ENCODE data around the gene SFT2D1.

Gene SFT2D1

GRCh38 chr6:166306378-166307081, 35.8 kb downstream of the SFT2D1 start:
- no peak for DNase-seq (ENCODE audit: extremely low spot score)
- POLR2A ChIA-PET: no interaction called here
- TF ChIP-seq CTCF (IDR thresholded peaks at IDR 0.05; ENCODE audit: control extremely low read depth, extremely low read depth, low read depth, missing control alignments): no peak
- CTCF ChIA-PET: interaction anchor here (1.2 to 2.4 kb wide), 2 partner anchors 11 to 94 kb away, joined by 3 to 10 read pairs; no protein-coding TSS in a partner anchor

DNA sequence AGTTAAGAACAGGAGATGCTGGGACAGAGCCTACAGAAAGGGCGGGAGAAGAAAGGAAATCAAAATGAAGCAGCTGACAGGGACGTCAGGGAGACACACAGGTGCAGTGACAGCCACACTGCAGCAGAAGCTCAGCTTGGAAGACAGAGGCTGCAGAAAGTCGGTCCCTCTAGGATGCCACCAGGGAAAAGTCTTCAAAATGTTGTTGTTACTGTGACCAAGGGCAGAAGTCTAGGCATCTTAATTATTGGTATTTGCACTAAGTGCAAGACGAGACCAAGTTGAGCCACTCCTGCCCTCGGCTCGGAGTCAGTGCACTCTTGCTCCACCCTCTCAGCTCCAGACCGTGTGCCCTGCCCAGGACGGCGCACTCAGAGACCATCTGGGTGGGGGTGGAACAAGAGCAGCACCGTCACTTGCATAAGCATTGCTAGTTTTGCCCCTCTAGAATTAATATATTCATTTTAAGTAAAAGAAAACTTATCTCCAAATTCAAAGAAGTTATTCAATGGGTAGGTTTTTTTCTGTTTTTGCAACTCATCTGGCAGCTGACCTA, 36.7 kb downstream of the SFT2D1 start:
- DNase-seq (ENCODE audit: extremely low spot score): no peak
- ChIA-PET CTCF (interaction anchor here (1.2 to 2.5 kb wide), 6 partner anchors 8 to 134 kb away, joined by 3 to 11 read pairs (median 4); no protein-coding TSS in a partner anchor), POLR2A (no interaction called here)
- TF ChIP-seq CTCF (IDR thresholded peaks at IDR 0.05; ENCODE audit: control extremely low read depth, extremely low read depth, low read depth, missing control alignments): no peak

GRCh38 chr6:166304106-166304505, 38.2 kb downstream of the SFT2D1 start:
- CTCF ChIA-PET: interaction anchor here (1.4 to 2.5 kb wide), 3 partner anchors 9 to 97 kb away, joined by 5 to 11 read pairs (median 10); no protein-coding TSS in a partner anchor
- TF ChIP-seq CTCF (IDR thresholded peaks at IDR 0.05; ENCODE audit: control extremely low read depth, extremely low read depth, low read depth, missing control alignments): no peak
- POLR2A ChIA-PET: no interaction called here
- no peak for DNase-seq (ENCODE audit: extremely low spot score)

DNA sequence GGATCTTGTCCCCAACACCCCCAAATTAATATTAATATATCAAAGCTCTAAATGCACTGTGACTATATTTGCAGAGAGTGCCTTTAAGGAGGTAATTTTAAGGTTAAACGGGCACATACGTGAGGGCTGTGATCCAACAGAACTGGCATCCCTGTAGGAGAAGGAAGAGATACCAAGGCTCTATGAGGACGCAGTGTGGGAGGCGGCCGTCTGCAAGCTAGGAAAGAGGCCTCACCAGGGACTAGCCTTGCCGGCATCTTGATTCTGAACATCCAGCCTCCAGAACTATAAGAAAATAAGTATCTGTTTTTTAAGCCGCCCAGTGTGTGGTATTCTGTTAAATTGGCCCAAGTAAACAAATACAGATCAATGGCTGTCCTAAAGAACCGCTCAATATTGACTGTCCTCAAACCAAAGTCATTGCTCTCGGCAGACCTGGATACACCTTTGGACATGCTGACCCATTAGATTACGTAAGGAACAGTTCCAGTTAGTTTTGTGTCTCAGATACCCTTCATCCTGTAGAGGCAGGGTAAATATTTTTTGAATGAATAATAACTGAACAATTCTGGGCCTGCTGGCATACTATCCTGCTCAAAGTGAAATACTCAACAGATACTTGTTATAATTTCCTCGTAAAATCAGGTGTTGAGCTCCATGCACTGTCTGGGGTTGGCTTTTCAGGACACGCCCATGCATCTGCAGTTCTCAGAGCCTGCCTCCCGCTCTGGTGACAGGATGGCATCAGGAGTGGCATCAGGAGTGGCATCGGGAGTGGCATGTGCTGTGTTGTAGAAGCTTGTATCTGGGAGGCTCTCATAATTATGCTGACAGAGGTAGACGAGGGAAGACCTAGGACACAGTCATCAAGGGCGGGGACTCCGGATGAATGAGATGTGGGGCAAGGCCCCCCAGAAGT, 40.5 kb downstream of the SFT2D1 start:
- peak; percentile 1 for TF ChIP-seq CTCF (IDR thresholded peaks at IDR 0.05; ENCODE audit: control extremely low read depth, extremely low read depth, low read depth, missing control alignments)
- ChIA-PET POLR2A (no interaction called here), CTCF (interaction anchor here (0.9 to 1.6 kb wide), 5 partner anchors 15 to 80 kb away, joined by 3 to 5 read pairs (median 3); no protein-coding TSS in a partner anchor)
- DNase-seq (ENCODE audit: extremely low spot score): no peak

DNA sequence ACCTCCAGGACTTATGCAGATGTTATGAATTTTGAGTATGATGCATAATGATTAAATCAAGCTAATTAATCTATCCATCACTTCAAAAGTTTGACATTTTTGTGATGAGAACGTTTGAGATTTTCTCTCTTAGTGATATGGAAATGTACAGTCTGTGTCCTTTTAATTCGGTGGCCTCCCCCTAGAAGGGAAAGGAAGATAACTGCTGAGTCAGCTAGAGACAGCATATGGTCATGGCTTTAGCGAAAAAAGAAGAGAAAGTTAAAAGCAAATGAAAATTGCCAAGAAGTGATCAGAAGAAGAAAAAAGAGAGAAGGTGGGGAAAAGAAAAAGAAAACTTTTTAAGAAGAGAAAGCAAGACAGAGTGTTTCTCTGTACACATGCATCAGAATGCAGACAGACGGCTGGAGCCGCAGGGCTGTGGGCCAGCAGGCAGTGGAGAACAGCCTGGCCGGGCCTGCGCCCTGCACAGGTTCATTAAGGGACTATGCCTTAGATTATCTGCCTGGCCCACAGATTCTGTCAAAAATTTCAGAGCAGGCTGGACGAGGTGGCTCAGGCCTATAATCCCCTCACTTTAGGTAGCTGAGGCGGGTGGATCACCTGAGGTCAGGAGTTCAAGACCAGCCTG, 41.9 kb downstream of the SFT2D1 start:
- no peak for TF ChIP-seq CTCF (IDR thresholded peaks at IDR 0.05; ENCODE audit: control extremely low read depth, extremely low read depth, low read depth, missing control alignments)
- ChIA-PET CTCF (interaction anchor here (0.7 to 1.7 kb wide), 5 partner anchors 9 to 100 kb away, joined by 3 to 7 read pairs (median 4); no protein-coding TSS in a partner anchor), POLR2A (no interaction called here)
- no peak for DNase-seq (ENCODE audit: extremely low spot score)

GRCh38 chr6:166297606-166298005, 44.7 kb downstream of the SFT2D1 start:
- DNase-seq (ENCODE audit: extremely low spot score): no peak
- ChIA-PET POLR2A (no interaction called here), CTCF (interaction anchor here (1.9 to 4.4 kb wide), 2 partner anchors 13 to 16 kb away, joined by 5 to 22 read pairs; no protein-coding TSS in a partner anchor)
- no peak for TF ChIP-seq CTCF (IDR thresholded peaks at IDR 0.05; ENCODE audit: control extremely low read depth, extremely low read depth, low read depth, missing control alignments)

All from GM10248 (cell line).